Mucosa of descending colon (tissue), 3 donors: ENCODE measurements around the gene FKBP1B. TPM values are rescaled to one million over a fixed set of nuclear protein-coding genes. Genes with fewer than 3 reads are reported as not detected.

Source experiments
- ATAC-seq: fragments of 200-7000 bp; cut with Tn5 transposase; one replicate; pipeline ENCODE4 v1.9.1; 2020; ENCODE audit warnings: mild to moderate bottlenecking, moderate library complexity
- DNase-seq, 3 donors: peaks; one replicate each; pipeline ENCODE4 v3.0.0-alpha.2; 2020
- H3K36me3 ChIP-seq: fragments of 200-600 bp; one replicate; pipeline ENCODE4 v1.8.0; 2021; ENCODE audit warnings: low read depth, mild to moderate bottlenecking
- H3K4me1 ChIP-seq: fragments of 200-600 bp; one replicate; pipeline ENCODE4 v1.8.0; 2021; ENCODE audit warnings: low read depth, mild to moderate bottlenecking
- H3K4me3 ChIP-seq: fragments of 200-600 bp; one replicate; pipeline ENCODE4 v1.8.0; 2021; ENCODE audit warnings: mild to moderate bottlenecking
- H3K9me3 ChIP-seq: fragments of 200-600 bp; one replicate; pipeline ENCODE4 v1.8.0; 2021; ENCODE audit warnings: mild to moderate bottlenecking
- intact Hi-C, 2 donors: fragments of 100-400 bp; cut with DNase I in 1 of 2; cut with micrococcal nuclease in 1 of 2; formaldehyde crosslinking; loops; one replicate each; pipeline versions ENCODE4 v1.11.0 to v1.11.1; 2022; cut with DNase I, micrococcal nuclease
- total RNA-seq, 3 donors: library from RNA; stranded (reverse); fragmentation: NEBNext Ultra II Directional in 2 of 3; extraction: Animal tissue kit (Norgen Biotek cat#: 25700) in 2 of 3; gene quantifications; one replicate each; pipeline versions ENCODE4 v1.2.1 to v1.2.4, GENCODE V29; 2021 to 2023
- TF ChIP-seq, protein P1 (sequence below): fragments of 200-600 bp; IDR thresholded peaks from one replicate; pipeline ENCODE4 v1.8.0; 2022; ENCODE audit warnings: antibody characterized with exemption, mild to moderate bottlenecking
- donor health status: DM: no; HTN: no; CAD: no; lungs with moderate emphysema.
- donor health status: DM: no; HTN: no; CAD: no.
- donor health status: DM: no; HTN: yes; CAD: no.

FKBP1B gene
- total RNA-seq, 3 donors from 2014 or later = 7.2 to 14.7 (median 8.2) TPM

- ATAC-seq (peak; percentile 88), DNase-seq (peak; percentile 100)
- intact Hi-C loops = loop anchor here in 1 of 2 donors (5.0 kb wide), 1 partner anchor 149 kb away; the partner anchor contains the start of gene ATAD2B
- Histone ChIP-seq H3K36me3 (no peaks in the 10 kb centered on the region), H3K4me3 (peak within 1 kb of the TSS; percentile 64), H3K9me3 (no peaks in the 10 kb centered on the region), H3K4me1 (peaks cover 19% of the 10 kb centered on the region)
- TF ChIP-seq, protein P1, sequence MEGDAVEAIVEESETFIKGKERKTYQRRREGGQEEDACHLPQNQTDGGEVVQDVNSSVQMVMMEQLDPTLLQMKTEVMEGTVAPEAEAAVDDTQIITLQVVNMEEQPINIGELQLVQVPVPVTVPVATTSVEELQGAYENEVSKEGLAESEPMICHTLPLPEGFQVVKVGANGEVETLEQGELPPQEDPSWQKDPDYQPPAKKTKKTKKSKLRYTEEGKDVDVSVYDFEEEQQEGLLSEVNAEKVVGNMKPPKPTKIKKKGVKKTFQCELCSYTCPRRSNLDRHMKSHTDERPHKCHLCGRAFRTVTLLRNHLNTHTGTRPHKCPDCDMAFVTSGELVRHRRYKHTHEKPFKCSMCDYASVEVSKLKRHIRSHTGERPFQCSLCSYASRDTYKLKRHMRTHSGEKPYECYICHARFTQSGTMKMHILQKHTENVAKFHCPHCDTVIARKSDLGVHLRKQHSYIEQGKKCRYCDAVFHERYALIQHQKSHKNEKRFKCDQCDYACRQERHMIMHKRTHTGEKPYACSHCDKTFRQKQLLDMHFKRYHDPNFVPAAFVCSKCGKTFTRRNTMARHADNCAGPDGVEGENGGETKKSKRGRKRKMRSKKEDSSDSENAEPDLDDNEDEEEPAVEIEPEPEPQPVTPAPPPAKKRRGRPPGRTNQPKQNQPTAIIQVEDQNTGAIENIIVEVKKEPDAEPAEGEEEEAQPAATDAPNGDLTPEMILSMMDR = no peak
Measured at GRCh38 chr2:24075915-24076848, 26.6 kb downstream of the FKBP1B start, which contains the start of gene SF3B6. Gene SF3B6 (minus strand): TSS chr2:24076326. CDS start chr2:24076229, 97 bp downstream.

GRCh38 chr2:24076849-24077534 is 27.5 kb downstream of the FKBP1B start:
- peaks cover 19% of the 10 kb centered on the region for H3K4me1 ChIP-seq
- TF ChIP-seq, protein P1 = no peak
- H3K4me3 ChIP-seq = peak overlapping the region; percentile 24
- ATAC-seq (peak; percentile 9), DNase-seq (peak in 1 of 3 donors; percentile 65)
- H3K36me3 ChIP-seq = no peaks in the 10 kb centered on the region
- intact Hi-C loops = loop anchor here in 1 of 2 donors (5.0 kb wide), 1 partner anchor 150 kb away; the partner anchor contains the start of gene ATAD2B
- no peaks in the 10 kb centered on the region for H3K9me3 ChIP-seq

- peaks cover 19% of the 10 kb centered on the region for H3K4me1 ChIP-seq
- intact Hi-C loops = loop anchor here in 1 of 2 donors (5.0 kb wide), 1 partner anchor 150 kb away; the partner anchor contains the start of gene ATAD2B
- no peaks in the 10 kb centered on the region for H3K36me3 ChIP-seq
- ATAC-seq (no peak), DNase-seq (no peak)
- H3K4me3 ChIP-seq = peak overlapping the region; percentile 24
- H3K9me3 ChIP-seq = no peaks in the 10 kb centered on the region
- TF ChIP-seq, protein P1 = no peak
Measured at GRCh38 chr2:24077535-24077877, 28.0 kb downstream of the FKBP1B start.

DNA sequence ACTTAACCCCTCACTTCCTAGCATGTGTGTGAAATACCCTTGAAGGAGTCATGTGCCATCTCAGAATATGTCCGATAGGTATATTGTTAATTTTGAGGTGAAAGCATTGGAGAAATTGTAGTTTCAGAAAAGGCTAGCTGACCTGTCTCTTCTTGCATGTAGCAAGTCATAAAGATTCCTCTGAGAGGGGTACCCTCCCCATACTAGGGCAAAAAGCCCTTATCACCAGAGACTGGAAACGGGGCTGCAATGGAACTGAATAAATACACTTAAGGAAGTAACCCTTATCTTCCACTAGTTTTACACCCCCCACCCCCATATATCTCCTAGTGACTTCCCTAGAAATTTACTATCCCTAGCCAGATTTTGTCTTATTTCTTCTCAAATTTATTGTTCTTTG is 28.3 kb downstream of the FKBP1B start:
- intact Hi-C loops = loop anchor here in 1 of 2 donors (5.0 kb wide), 1 partner anchor 151 kb away; the partner anchor contains the start of gene ATAD2B
- peaks cover 22% of the 10 kb centered on the region for H3K4me1 ChIP-seq
- H3K9me3 ChIP-seq = no peaks in the 10 kb centered on the region
- no peaks in the 10 kb centered on the region for H3K36me3 ChIP-seq
- no peak overlapping the region for H3K4me3 ChIP-seq
- peak in 1 of 3 donors; percentile 17 for DNase-seq
- TF ChIP-seq, protein P1 = no peak
- ATAC-seq = no peak

DNA sequence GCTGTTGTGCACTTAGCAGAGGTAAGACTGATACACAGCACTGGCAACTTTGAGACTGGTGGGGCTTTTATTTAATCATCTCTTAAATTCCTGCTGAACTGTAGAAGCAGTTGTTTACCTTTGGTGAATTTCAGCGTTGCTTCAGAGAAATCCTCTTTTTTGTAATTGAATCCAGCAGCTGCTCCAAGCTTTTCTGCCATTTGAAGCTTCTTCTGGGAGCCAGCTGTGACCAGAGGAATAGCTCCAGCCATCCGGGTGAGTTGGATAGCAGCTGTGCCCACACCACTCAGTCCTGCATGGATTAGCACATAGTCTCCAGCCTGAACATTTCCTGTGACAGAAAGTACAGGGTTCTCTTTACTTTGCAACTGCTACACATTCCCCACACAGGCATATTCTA is 31.2 kb downstream of the FKBP1B start:
- TF ChIP-seq, protein P1 = no peak
- H3K36me3 ChIP-seq = no peaks in the 10 kb centered on the region
- H3K9me3 ChIP-seq = no peaks in the 10 kb centered on the region
- intact Hi-C loops = no loop called here
- no peak overlapping the region for H3K4me3 ChIP-seq
- no peak for ATAC-seq
- no peak for DNase-seq
- peaks cover 22% of the 10 kb centered on the region for H3K4me1 ChIP-seq
